Peyer's patch (tissue), 4 donors: ENCODE measurements around the gene PFKL.

ENCODE experiments used
- POLR2A ChIP-seq, 2 donors: fragments of 450-650 bp; IDR thresholded peaks; one replicate each; pipeline ENCODE4 v1.5.1; 2017; ENCODE audit warnings: antibody characterized with exemption in 2 of 2, mild to moderate bottlenecking in 2 of 2, moderate library complexity in 2 of 2
- TF ChIP-seq, protein P1 (sequence below), 6 experiments: fragments of 450-650 bp in 4 of 6; fragments of 200-600 bp in 2 of 6; sonication (generic) in 1 of 6; IDR thresholded peaks; one replicate each; pipeline ENCODE4 v1.5.1; 2017 to 2019; ENCODE audit warnings: antibody characterized with exemption in 6 of 6, mild to moderate bottlenecking in 3 of 6, moderate library complexity in 1 of 6

- TF ChIP-seq, protein P1, sequence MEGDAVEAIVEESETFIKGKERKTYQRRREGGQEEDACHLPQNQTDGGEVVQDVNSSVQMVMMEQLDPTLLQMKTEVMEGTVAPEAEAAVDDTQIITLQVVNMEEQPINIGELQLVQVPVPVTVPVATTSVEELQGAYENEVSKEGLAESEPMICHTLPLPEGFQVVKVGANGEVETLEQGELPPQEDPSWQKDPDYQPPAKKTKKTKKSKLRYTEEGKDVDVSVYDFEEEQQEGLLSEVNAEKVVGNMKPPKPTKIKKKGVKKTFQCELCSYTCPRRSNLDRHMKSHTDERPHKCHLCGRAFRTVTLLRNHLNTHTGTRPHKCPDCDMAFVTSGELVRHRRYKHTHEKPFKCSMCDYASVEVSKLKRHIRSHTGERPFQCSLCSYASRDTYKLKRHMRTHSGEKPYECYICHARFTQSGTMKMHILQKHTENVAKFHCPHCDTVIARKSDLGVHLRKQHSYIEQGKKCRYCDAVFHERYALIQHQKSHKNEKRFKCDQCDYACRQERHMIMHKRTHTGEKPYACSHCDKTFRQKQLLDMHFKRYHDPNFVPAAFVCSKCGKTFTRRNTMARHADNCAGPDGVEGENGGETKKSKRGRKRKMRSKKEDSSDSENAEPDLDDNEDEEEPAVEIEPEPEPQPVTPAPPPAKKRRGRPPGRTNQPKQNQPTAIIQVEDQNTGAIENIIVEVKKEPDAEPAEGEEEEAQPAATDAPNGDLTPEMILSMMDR (IDR thresholded peaks at IDR 0.05): no peak
- TF ChIP-seq POLR2A (IDR thresholded peaks at IDR 0.05): no peak
These were observed 21.0 kb downstream of the PFKL start for GRCh38 chr21:44320847-44321246.
